ENCODE data around the gene SIAH3. TPM values are rescaled to one million over a fixed set of nuclear protein-coding genes. Genes with fewer than 3 reads are reported as not detected.

The SIAH3 gene
- total RNA-seq, 2 experiments from 2014 or later = 1.3 to 1.6 TPM

DNA sequence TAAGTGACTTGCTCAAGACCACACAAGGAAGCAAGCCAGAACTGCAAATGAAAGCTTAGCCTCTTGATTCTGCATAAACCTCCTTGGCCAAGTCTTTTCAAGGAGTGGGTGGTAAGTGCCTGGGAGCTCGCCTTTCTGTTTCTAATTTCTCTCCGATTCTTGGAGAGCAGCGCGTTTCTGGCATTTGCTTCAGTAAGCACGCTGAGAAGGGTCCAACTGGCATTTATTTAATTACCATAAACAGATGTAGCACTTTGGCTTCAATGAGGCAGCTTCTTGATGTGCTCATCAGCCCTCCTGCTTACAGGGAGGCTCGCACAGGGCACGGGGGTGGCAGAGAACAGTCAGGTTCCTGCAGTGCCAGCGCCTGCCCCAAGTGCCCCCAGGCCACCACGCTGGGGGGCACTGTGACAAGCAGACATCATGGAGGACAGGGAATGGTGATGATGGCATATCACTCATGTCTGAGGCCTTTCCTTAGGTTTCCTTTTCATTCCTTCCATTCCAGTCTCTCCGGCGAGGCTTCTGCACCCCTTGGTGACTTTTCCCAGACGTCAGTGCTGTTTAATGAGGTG, 13.3 kb downstream of the SIAH3 start:
- H3K4me1 Mint-ChIP-seq (ENCODE audit: low read depth) = no peaks in the 10 kb centered on the region
- H3K27me3 ChIP-seq (ENCODE audit: control insufficient read depth in 1 of 2, insufficient read depth in 2 of 2, low read length in 2 of 2) = no peaks in the 10 kb centered on the region
- H3K4me3 Mint-ChIP-seq = no peak overlapping the region
- ATAC-seq (ENCODE audit: poor library complexity) (no peak), DNase-seq (no peak)
- TF ChIP-seq, protein P1, sequence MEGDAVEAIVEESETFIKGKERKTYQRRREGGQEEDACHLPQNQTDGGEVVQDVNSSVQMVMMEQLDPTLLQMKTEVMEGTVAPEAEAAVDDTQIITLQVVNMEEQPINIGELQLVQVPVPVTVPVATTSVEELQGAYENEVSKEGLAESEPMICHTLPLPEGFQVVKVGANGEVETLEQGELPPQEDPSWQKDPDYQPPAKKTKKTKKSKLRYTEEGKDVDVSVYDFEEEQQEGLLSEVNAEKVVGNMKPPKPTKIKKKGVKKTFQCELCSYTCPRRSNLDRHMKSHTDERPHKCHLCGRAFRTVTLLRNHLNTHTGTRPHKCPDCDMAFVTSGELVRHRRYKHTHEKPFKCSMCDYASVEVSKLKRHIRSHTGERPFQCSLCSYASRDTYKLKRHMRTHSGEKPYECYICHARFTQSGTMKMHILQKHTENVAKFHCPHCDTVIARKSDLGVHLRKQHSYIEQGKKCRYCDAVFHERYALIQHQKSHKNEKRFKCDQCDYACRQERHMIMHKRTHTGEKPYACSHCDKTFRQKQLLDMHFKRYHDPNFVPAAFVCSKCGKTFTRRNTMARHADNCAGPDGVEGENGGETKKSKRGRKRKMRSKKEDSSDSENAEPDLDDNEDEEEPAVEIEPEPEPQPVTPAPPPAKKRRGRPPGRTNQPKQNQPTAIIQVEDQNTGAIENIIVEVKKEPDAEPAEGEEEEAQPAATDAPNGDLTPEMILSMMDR (IDR thresholded peaks at IDR 0.05) = no peak
- H3K4me1 ChIP-seq (ENCODE audit: insufficient read depth, low read length) = no peaks in the 10 kb centered on the region
- H3K27ac Mint-ChIP-seq = no peak overlapping the region
- ChIA-PET CTCF (no interaction called here), POLR2A (interaction anchor here (1.9 kb wide), 1 partner anchor 9 kb away, joined by 8 read pairs; no protein-coding TSS in a partner anchor)
- H3K36me3 Mint-ChIP-seq (ENCODE audit: low read depth) = no peaks in the 10 kb centered on the region
- H3K9me3 Mint-ChIP-seq = no peaks in the 10 kb centered on the region
- no peaks in the 10 kb centered on the region for H3K9me3 ChIP-seq (ENCODE audit: control insufficient read depth in 1 of 2, insufficient read depth in 1 of 2, low read length in 2 of 2)
- H3K36me3 ChIP-seq (ENCODE audit: insufficient read depth, low read length) = no peaks in the 10 kb centered on the region
- no peak overlapping the region for H3K27ac ChIP-seq (ENCODE audit: low read depth in 1 of 2, low read length in 2 of 2)
- H3K27me3 Mint-ChIP-seq = no peaks in the 10 kb centered on the region
- intact Hi-C loops (cut with DNase I, micrococcal nuclease) = no loop called here
- no peak overlapping the region for H3K4me3 ChIP-seq (ENCODE audit: low read length)

DNA sequence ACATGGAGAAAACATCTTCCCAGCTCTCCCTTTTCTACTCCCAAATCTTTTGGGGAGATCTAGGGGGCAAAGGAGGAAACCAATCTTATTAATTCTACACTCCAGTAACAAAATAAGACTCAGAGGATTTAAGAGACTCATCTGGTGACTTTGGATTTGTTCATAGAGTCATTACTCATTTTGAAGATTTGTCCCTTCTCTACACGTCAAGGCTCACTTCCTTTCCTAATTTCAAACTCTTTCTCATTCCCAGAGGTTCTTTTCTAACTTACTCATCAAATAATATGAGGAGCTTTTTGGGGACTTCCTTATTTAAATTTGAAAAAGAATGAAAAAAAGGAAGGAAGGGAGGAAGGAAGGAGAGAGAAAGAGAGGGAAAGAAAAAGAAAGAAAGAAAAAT, 14.4 kb downstream of the SIAH3 start:
- no peaks in the 10 kb centered on the region for H3K9me3 ChIP-seq (ENCODE audit: control insufficient read depth in 1 of 2, insufficient read depth in 1 of 2, low read length in 2 of 2)
- Mint-ChIP-seq H3K27me3 (no peaks in the 10 kb centered on the region), H3K4me3 (no peak overlapping the region), H3K36me3 (ENCODE audit: low read depth) (no peaks in the 10 kb centered on the region), H3K9me3 (no peaks in the 10 kb centered on the region), H3K4me1 (ENCODE audit: low read depth) (no peaks in the 10 kb centered on the region), H3K27ac (no peak overlapping the region)
- ATAC-seq (ENCODE audit: poor library complexity) (no peak), DNase-seq (no peak)
- H3K27ac ChIP-seq (ENCODE audit: low read depth in 1 of 2, low read length in 2 of 2) = no peak overlapping the region
- intact Hi-C loops (cut with DNase I, micrococcal nuclease) = no loop called here
- H3K36me3 ChIP-seq (ENCODE audit: insufficient read depth, low read length) = no peaks in the 10 kb centered on the region
- ChIA-PET POLR2A (interaction anchor here (1.9 kb wide), 1 partner anchor 11 kb away, joined by 8 read pairs; no protein-coding TSS in a partner anchor), CTCF (no interaction called here)
- TF ChIP-seq, protein P1 (IDR thresholded peaks at IDR 0.05) = no peak
- H3K4me1 ChIP-seq (ENCODE audit: insufficient read depth, low read length) = no peaks in the 10 kb centered on the region
- no peaks in the 10 kb centered on the region for H3K27me3 ChIP-seq (ENCODE audit: control insufficient read depth in 1 of 2, insufficient read depth in 2 of 2, low read length in 2 of 2)
- no peak overlapping the region for H3K4me3 ChIP-seq (ENCODE audit: low read length)

DNA sequence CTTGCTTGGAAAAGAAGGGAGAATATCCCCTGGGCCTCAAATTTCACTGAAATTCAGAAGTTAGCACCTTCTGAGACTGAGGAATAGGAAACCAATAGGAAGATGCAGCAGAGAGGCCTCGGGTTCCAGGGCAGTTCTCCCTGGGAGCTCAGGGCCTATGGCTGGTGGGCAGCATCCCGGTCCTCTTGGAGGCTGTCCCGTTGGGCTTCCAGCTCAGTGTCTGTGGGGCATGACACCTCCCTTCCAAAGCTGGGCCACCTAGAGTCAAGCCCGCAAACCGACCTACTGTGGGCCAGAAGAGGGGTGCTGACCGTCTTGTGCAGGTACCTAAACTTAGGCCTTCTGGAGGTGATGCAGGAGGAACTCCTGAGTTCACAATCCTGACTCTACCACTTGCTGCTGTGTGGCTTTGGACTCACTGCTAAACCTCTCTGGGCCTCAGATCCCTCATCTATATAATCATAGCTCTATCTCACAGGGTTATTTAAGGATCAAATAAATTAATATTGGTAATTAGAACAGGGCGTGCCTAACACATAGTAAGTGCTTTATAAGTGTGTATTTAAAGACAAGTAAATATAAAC, 17.1 kb downstream of the SIAH3 start:
- intact Hi-C loops (cut with DNase I, micrococcal nuclease) = no loop called here
- Mint-ChIP-seq H3K9me3 (no peaks in the 10 kb centered on the region), H3K27me3 (no peaks in the 10 kb centered on the region), H3K4me1 (ENCODE audit: low read depth) (no peaks in the 10 kb centered on the region), H3K4me3 (no peak overlapping the region), H3K27ac (no peak overlapping the region), H3K36me3 (ENCODE audit: low read depth) (no peaks in the 10 kb centered on the region)
- H3K27ac ChIP-seq (ENCODE audit: low read depth in 1 of 2, low read length in 2 of 2) = no peak overlapping the region
- no peaks in the 10 kb centered on the region for H3K36me3 ChIP-seq (ENCODE audit: insufficient read depth, low read length)
- no peaks in the 10 kb centered on the region for H3K9me3 ChIP-seq (ENCODE audit: control insufficient read depth in 1 of 2, insufficient read depth in 1 of 2, low read length in 2 of 2)
- no peaks in the 10 kb centered on the region for H3K27me3 ChIP-seq (ENCODE audit: control insufficient read depth in 1 of 2, insufficient read depth in 2 of 2, low read length in 2 of 2)
- DNase-seq (no peak), ATAC-seq (ENCODE audit: poor library complexity) (no peak)
- no peak overlapping the region for H3K4me3 ChIP-seq (ENCODE audit: low read length)
- H3K4me1 ChIP-seq (ENCODE audit: insufficient read depth, low read length) = no peaks in the 10 kb centered on the region
- ChIA-PET CTCF (interaction anchor here (0.6 kb wide), 1 partner anchor 556 kb away, joined by 4 read pairs; no protein-coding TSS in a partner anchor), POLR2A (no interaction called here)
- TF ChIP-seq, protein P1 (IDR thresholded peaks at IDR 0.05) = no peak

All from CD4-positive, alpha-beta T cell (primary cell).